Stomach smooth muscle (tissue), 2 donors: ENCODE data around the gene ZNF581.

Experiments
- H3K27ac ChIP-seq: one replicate; pipeline ENCODE4 v1.7.0; 2013; ENCODE audit warnings: mild to moderate bottlenecking, low read length, inconsistent platforms
- H3K27me3 ChIP-seq, 2 donors: one replicate each; pipeline ENCODE4 v1.7.0; 2013; ENCODE audit warnings: low read length in 2 of 2; ENCODE audit not compliant: insufficient read depth in 2 of 2, control insufficient read depth in 1 of 2
- H3K36me3 ChIP-seq, 2 donors: one replicate each; pipeline ENCODE4 v1.7.0; 2013; ENCODE audit warnings: low read length in 2 of 2; ENCODE audit not compliant: control insufficient read depth in 2 of 2, insufficient read depth in 2 of 2
- H3K4me1 ChIP-seq: one replicate; pipeline ENCODE4 v1.7.0; 2013; ENCODE audit warnings: low read length; ENCODE audit not compliant: control insufficient read depth, insufficient read depth
- H3K4me3 ChIP-seq, 2 donors: one replicate each; pipeline ENCODE4 v1.7.0; 2013; ENCODE audit warnings: low read length in 2 of 2
- H3K9ac ChIP-seq, 2 donors: one replicate each; pipeline ENCODE4 v1.7.0; 2013; ENCODE audit warnings: low read length in 2 of 2, mild to moderate bottlenecking in 1 of 2
- H3K9me3 ChIP-seq, 2 donors: one replicate each; pipeline ENCODE4 v1.7.0; 2013; ENCODE audit warnings: low read length in 2 of 2; ENCODE audit not compliant: control insufficient read depth in 2 of 2
- donor health status: healthy.
- donor health status: Pancreatic carcinoma.

ZNF581 gene

GRCh38 chr19:55620410-55621204 lies 22.8 kb upstream of the ZNF581 start:
- Histone ChIP-seq H3K4me1 (peaks cover 3% of the 10 kb centered on the region), H3K9ac (no peak overlapping the region), H3K9me3 (no peaks in the 10 kb centered on the region), H3K36me3 (peaks cover 13 to 15% of the 10 kb centered on the region in 2 donors), H3K27ac (no peak overlapping the region), H3K4me3 (no peak overlapping the region), H3K27me3 (no peaks in the 10 kb centered on the region)

GRCh38 chr19:55621205-55621672 lies 22.2 kb upstream of the ZNF581 start:
- H3K4me1 ChIP-seq: peaks cover 3% of the 10 kb centered on the region
- no peak overlapping the region for H3K9ac ChIP-seq
- no peaks in the 10 kb centered on the region for H3K27me3 ChIP-seq
- H3K9me3 ChIP-seq: no peaks in the 10 kb centered on the region
- H3K4me3 ChIP-seq: no peak overlapping the region
- H3K36me3 ChIP-seq: peaks cover 10 to 12% of the 10 kb centered on the region in 2 donors
- no peak overlapping the region for H3K27ac ChIP-seq

GRCh38 chr19:55621673-55622231 lies 21.7 kb upstream of the ZNF581 start:
- Histone ChIP-seq H3K36me3 (peaks cover 5 to 8% of the 10 kb centered on the region in 2 donors), H3K4me1 (peaks cover 3% of the 10 kb centered on the region), H3K27me3 (no peaks in the 10 kb centered on the region), H3K9ac (no peak overlapping the region), H3K9me3 (no peaks in the 10 kb centered on the region), H3K27ac (no peak overlapping the region), H3K4me3 (no peak overlapping the region)

GRCh38 chr19:55622242-55622969 lies 21.0 kb upstream of the ZNF581 start:
- Histone ChIP-seq H3K9me3 (no peaks in the 10 kb centered on the region), H3K27ac (no peak overlapping the region), H3K36me3 (peaks cover 2 to 4% of the 10 kb centered on the region in 2 donors), H3K9ac (no peak overlapping the region), H3K27me3 (no peaks in the 10 kb centered on the region), H3K4me1 (peaks cover 3% of the 10 kb centered on the region), H3K4me3 (no peak overlapping the region)

GRCh38 chr19:55623130-55623529 lies 20.3 kb upstream of the ZNF581 start:
- peaks cover 0 to 3% of the 10 kb centered on the region in 2 donors for H3K36me3 ChIP-seq
- H3K4me3 ChIP-seq: no peak overlapping the region
- peaks cover 3% of the 10 kb centered on the region for H3K4me1 ChIP-seq

GRCh38 chr19:55623561-55623960 lies 19.9 kb upstream of the ZNF581 start:
- Histone ChIP-seq H3K4me3 (peak overlapping the region in 1 of 2 donors; percentile 79), H3K9ac (no peak overlapping the region), H3K36me3 (peaks cover 0 to 3% of the 10 kb centered on the region in 2 donors), H3K4me1 (peaks cover 3% of the 10 kb centered on the region), H3K27ac (peak overlapping the region; percentile 86), H3K9me3 (no peaks in the 10 kb centered on the region), H3K27me3 (no peaks in the 10 kb centered on the region)

More at GRCh38 chr19:55623130-55623529, 20.3 kb upstream of the ZNF581 start:
- Histone ChIP-seq H3K27ac (no peak overlapping the region), H3K9ac (no peak overlapping the region), H3K9me3 (no peaks in the 10 kb centered on the region), H3K27me3 (no peaks in the 10 kb centered on the region)

GRCh38 chr19:55624109-55625003 lies 19.1 kb upstream of the ZNF581 start, which contains the start of gene ZNF784:
Gene ZNF784 (minus strand): TSS chr19:55624566. CDS start chr19:55624561, 5 bp downstream.
- peaks cover 0 to 3% of the 10 kb centered on the region in 2 donors for H3K36me3 ChIP-seq
- no peaks in the 10 kb centered on the region for H3K27me3 ChIP-seq
- peaks cover 3% of the 10 kb centered on the region for H3K4me1 ChIP-seq
- peak within 1 kb of the TSS; percentile 71 to 72 for H3K9ac ChIP-seq
- H3K27ac ChIP-seq: peak within 1 kb of the TSS; percentile 86
- peak within 1 kb of the TSS; percentile 73 to 79 for H3K4me3 ChIP-seq
- H3K9me3 ChIP-seq: no peaks in the 10 kb centered on the region

GRCh38 chr19:55625004-55625326 lies 18.5 kb upstream of the ZNF581 start:
- H3K9ac ChIP-seq: peak overlapping the region in 1 of 2 donors; percentile 71
- H3K27me3 ChIP-seq: no peaks in the 10 kb centered on the region
- H3K9me3 ChIP-seq: no peaks in the 10 kb centered on the region
- H3K36me3 ChIP-seq: peaks cover 0 to 3% of the 10 kb centered on the region in 2 donors
- H3K4me1 ChIP-seq: peaks cover 3% of the 10 kb centered on the region
- peak overlapping the region; percentile 73 to 79 for H3K4me3 ChIP-seq
- H3K27ac ChIP-seq: peak overlapping the region; percentile 86

- Histone ChIP-seq H3K4me1 (peaks cover 3% of the 10 kb centered on the region), H3K9ac (no peak overlapping the region), H3K27ac (no peak overlapping the region)
Measured at GRCh38 chr19:55626350-55626749, 17.1 kb upstream of the ZNF581 start.

GRCh38 chr19:55632463-55632834 lies 11.0 kb upstream of the ZNF581 start:
- H3K9me3 ChIP-seq: no peaks in the 10 kb centered on the region
- H3K27ac ChIP-seq: peak overlapping the region; percentile 37
- no peaks in the 10 kb centered on the region for H3K27me3 ChIP-seq
- no peak overlapping the region for H3K4me3 ChIP-seq
- H3K9ac ChIP-seq: peak overlapping the region; percentile 5 to 60
- H3K36me3 ChIP-seq: no peaks in the 10 kb centered on the region
- H3K4me1 ChIP-seq: peaks cover 26% of the 10 kb centered on the region

More at GRCh38 chr19:55626350-55626749, 17.1 kb upstream of the ZNF581 start:
- H3K9me3 ChIP-seq: no peaks in the 10 kb centered on the region
- H3K36me3 ChIP-seq: no peaks in the 10 kb centered on the region
- H3K27me3 ChIP-seq: no peaks in the 10 kb centered on the region
- H3K4me3 ChIP-seq: no peak overlapping the region
